HepG2 (cell line): ENCODE measurements around the gene TMEM204. TPM values are rescaled to one million over a fixed set of nuclear protein-coding genes. Genes with fewer than 3 reads are reported as not detected.

Experiments used
- ATAC-seq: fragments of 200-7000 bp; cut with Tn5 transposase; 3 replicates; pipeline ENCODE4 v1.9.1; 2020; ENCODE audit warnings: mild to moderate bottlenecking, moderate library complexity
- BruUV-seq: library from RNA; stranded (reverse); fragments of 400-500 nt; replicated peaks from 2 replicates; lab custom pipeline; 2021; lab: Mats Ljungman, UMichigan
- CTCF ChIA-PET: fragments of 300-600 bp; formaldehyde crosslinking; extraction: SDS; loops from one replicate; lab custom pipeline; 2021; ENCODE audit warnings: low total read pairs, inconsistent platforms, low intra/inter-chr PET ratio; lab: Yijun Ruan, JAX
- POLR2A ChIA-PET: fragments of 350-600 bp; sonication (Branson Sonifier 250); formaldehyde crosslinking; loops from one replicate; lab custom pipeline; 2020; ENCODE audit warnings: antibody characterized with exemption, inconsistent platforms; lab: Yijun Ruan, JAX
- DNase-seq: peaks from one replicate; pipeline ENCODE4 v3.0.0-alpha.2; 2015; ENCODE audit warnings: low spot score
- FAIRE-seq: peaks from 3 replicates; lab custom pipeline; 2011; peaks lifted over from hg19 to GRCh38; lab: Jason Lieb, UNC
- H2AFZ ChIP-seq: one replicate; pipeline ENCODE4 v1.6.1; 2011; ENCODE audit warnings: low read length, inconsistent platforms
- H3K27ac ChIP-seq: fragments of 300-600 bp; 3 replicates; pipeline ENCODE4 v1.8.0; 2011; ENCODE audit warnings: mixed run types, mild to moderate bottlenecking, mixed read lengths, low read length, inconsistent platforms; ENCODE audit not compliant: insufficient read depth; ENCODE audit errors: extremely low read length
- H3K27me3 ChIP-seq, 2 experiments: fragments of 200-600 bp in 1 of 2; 2 replicates in 1 of 2; 3 replicates in 1 of 2; pipeline versions ENCODE4 v1.6.0 to v1.8.0; 2011; ENCODE audit warnings: low read length in 2 of 2, mild to moderate bottlenecking in 2 of 2, moderate library complexity in 2 of 2, inconsistent platforms in 1 of 2; ENCODE audit not compliant: insufficient read depth in 2 of 2, control insufficient read depth in 1 of 2
- H3K36me3 ChIP-seq, 2 experiments: fragments of 200-600 bp in 1 of 2; replicated peaks in 1 of 2; 2 replicates in 1 of 2; 3 replicates in 1 of 2; pipeline versions ENCODE4 v1.5.1 to v1.8.0; 2011; ENCODE audit warnings: low read length in 2 of 2, inconsistent platforms in 1 of 2; ENCODE audit not compliant: insufficient read depth in 2 of 2, control insufficient read depth in 1 of 2
- H3K4me1 ChIP-seq: 2 replicates; pipeline ENCODE4 v1.5.1; 2012; ENCODE audit warnings: low read length, inconsistent platforms; ENCODE audit not compliant: insufficient read depth
- H3K4me2 ChIP-seq: 2 replicates; pipeline ENCODE4 v1.6.0; 2011; ENCODE audit warnings: low read depth, low read length, inconsistent platforms
- H3K4me3 ChIP-seq, 3 experiments: fragments of 200-600 bp in 1 of 3; sonication (generic), shearing (Covaris generic) in 1 of 3; replicated peaks in 1 of 3; 2 replicates each; pipeline ENCODE4 v1.5.1; 2011 to 2016; ENCODE audit warnings: low read length in 3 of 3, inconsistent platforms in 2 of 3, low read depth in 2 of 3, mild to moderate bottlenecking in 2 of 3, control low read depth in 1 of 3, mixed read lengths in 1 of 3; ENCODE audit not compliant: insufficient read depth in 1 of 3
- H3K79me2 ChIP-seq: one replicate; pipeline ENCODE4 v1.6.1; 2011; ENCODE audit warnings: low read length, inconsistent platforms; ENCODE audit not compliant: insufficient read depth
- H3K9ac ChIP-seq: 2 replicates; pipeline ENCODE4 v1.6.0; 2011; ENCODE audit warnings: mild to moderate bottlenecking, low read depth, low read length, inconsistent platforms; ENCODE audit not compliant: insufficient read depth
- H3K9me3 ChIP-seq: 2 replicates; pipeline ENCODE4 v1.5.1; 2012; ENCODE audit warnings: mild to moderate bottlenecking, low read length
- H4K20me1 ChIP-seq: 2 replicates; pipeline ENCODE4 v1.6.0; 2011; ENCODE audit warnings: inconsistent platforms, mild to moderate bottlenecking, low read length, moderate library complexity; ENCODE audit not compliant: insufficient read depth
- CEBPG ChIP-seq: IDR thresholded peaks from 2 replicates; pipeline ENCODE4 v1.6.1; 2016
- CENPT ChIP-seq: sonication (generic); formaldehyde crosslinking; IDR thresholded peaks from 2 replicates; pipeline ENCODE4 v1.8.0; 2022; ENCODE audit warnings: low read depth, mild to moderate bottlenecking, moderate library complexity, missing genetic modification reagents
- CTCF ChIP-seq: sonication (generic); formaldehyde crosslinking; IDR thresholded peaks from 2 replicates; pipeline ENCODE4 v1.5.0; 2020; ENCODE audit warnings: mild to moderate bottlenecking, missing genetic modification reagents, moderate library complexity
- ELF1 ChIP-seq: sonication (generic); formaldehyde crosslinking; IDR thresholded peaks from 2 replicates; pipeline ENCODE4 v1.4.0; 2020; ENCODE audit warnings: missing genetic modification reagents
- HNRNPL ChIP-seq: fragments of 200-400 bp; formaldehyde crosslinking; IDR thresholded peaks from 2 replicates; pipeline ENCODE4 v1.6.1; 2017; ENCODE audit warnings: mild to moderate bottlenecking, low read depth, low read length
- STAG1 ChIP-seq: sonication (generic); formaldehyde crosslinking; IDR thresholded peaks from 2 replicates; pipeline ENCODE4 v1.4.0; 2020; ENCODE audit warnings: missing genetic modification reagents
- ZBTB3 ChIP-seq: sonication (generic); formaldehyde crosslinking; IDR thresholded peaks from 2 replicates; pipeline ENCODE4 v1.4.0; 2020; ENCODE audit warnings: low read depth, mild to moderate bottlenecking, moderate library complexity, missing genetic modification reagents, borderline replicate concordance
- ZNF552 ChIP-seq: sonication (generic); formaldehyde crosslinking; IDR thresholded peaks from 2 replicates; pipeline ENCODE4 v1.9.0; 2022; ENCODE audit warnings: missing genetic modification reagents, mild to moderate bottlenecking, borderline replicate concordance
- WGBS: methylation state at CpG from one replicate; pipeline ENCODE4 v1.1.6; 2017; ENCODE audit warnings: low lambda C conversion rate; 5-methylcytosine and 5-hydroxymethylcytosine counted together
- in situ Hi-C: cut with HindIII; loops from 2 replicates; pipeline ENCODE4 v1.10.0; 2017; ENCODE audit warnings: low pct_unique_long_range_greater_than_20kb; ENCODE audit not compliant: extremely low pct_ligation_motif_present
- intact Hi-C: fragments of 100-400 bp; cut with micrococcal nuclease; formaldehyde crosslinking; loops from one replicate; pipeline ENCODE4 v1.10.0; 2022; ENCODE audit not compliant: unreplicated experiment
- polyA plus RNA-seq, 8 experiments: library from polyadenylated mRNA; depleted of rRNA in 3 of 8; stranded (reverse) in 7 of 8; unstranded in 1 of 8; fragments of >200 nt; fragmentation: Illumina TruSeq in 4 of 8; extraction: Trizol in 4 of 8; gene quantifications; 2 replicates each; pipeline versions ENCODE4 v1.2.1 to v1.2.3, GENCODE V29; 2011 to 2016; ENCODE audit warnings: low read depth in 4 of 8, missing spikeins in 1 of 8, mixed read lengths in 1 of 8; ENCODE audit not compliant: insufficient read depth in 1 of 8
- total RNA-seq, 5 experiments: library from RNA; depleted of rRNA; stranded (reverse); fragments of >200 nt; fragmentation: Illumina TruSeq; extraction: Trizol; gene quantifications; 2 replicates each; pipeline ENCODE4 v1.2.3, GENCODE V29; 2016; ENCODE audit warnings: low read depth in 1 of 5

The TMEM204 gene
- total and polyA plus RNA-seq, 2 of the 13 experiments (the other 11 are each of a cell fraction or from before 2014, with no cell fraction given), result not detected

DNA sequence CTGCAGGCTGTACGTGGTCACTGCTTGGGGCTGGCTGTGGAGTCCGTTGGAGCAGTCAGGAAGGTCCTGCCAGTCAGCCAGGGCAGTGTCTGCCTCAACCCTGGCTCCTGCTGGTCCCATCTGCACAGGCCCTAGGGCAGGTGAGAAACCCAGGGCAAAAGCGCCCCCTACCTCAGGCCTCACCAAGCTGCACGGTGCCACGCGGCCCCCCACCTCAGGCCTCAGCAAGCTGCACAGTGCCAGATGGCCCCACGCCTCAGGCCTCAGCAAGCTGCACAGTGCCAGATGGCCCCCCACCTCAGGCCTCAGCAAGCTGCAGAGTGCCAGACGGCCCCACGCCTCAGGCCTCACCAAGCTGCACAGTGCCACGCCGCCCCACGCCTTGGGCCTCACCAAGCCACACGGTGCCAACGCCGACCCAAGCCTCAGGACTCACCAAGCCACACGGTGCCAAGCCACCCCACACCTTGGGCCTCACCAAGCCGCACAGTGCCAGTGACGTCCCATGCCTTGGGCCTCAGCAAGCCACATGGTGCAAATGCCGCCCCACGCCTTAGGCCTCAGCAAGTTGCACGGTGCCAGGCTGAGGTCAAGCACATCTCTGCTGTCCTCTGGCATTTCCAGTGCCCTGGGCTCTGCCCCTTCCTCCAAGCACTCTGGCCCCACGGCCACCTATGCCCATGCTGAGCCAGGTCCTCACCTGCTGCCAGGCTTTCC is 5.5 kb downstream of the TMEM204 start:
- Histone ChIP-seq H3K4me3 (no peak overlapping the region), H3K27me3 (no peaks in the 10 kb centered on the region), H3K79me2 (no peaks in the 10 kb centered on the region), H3K36me3 (no peaks in the 10 kb centered on the region), H2AFZ (no peak overlapping the region), H3K4me1 (no peaks in the 10 kb centered on the region), H3K4me2 (no peak overlapping the region), H3K27ac (no peak overlapping the region), H3K9me3 (no peaks in the 10 kb centered on the region), H3K9ac (no peak overlapping the region), H4K20me1 (no peaks in the 10 kb centered on the region)
- intact Hi-C loops (no loop called here), in situ Hi-C loops (no loop called here)
- ChIA-PET POLR2A (no interaction called here), CTCF (no interaction called here)
- no TSS peak for BruUV-seq
- no peak for DNase-seq
- TF ChIP-seq ZNF552 (CRISPR knock-in tag) (no peak), HNRNPL (peak; percentile 44; the same call in 1 of the 2 replicates), CENPT (CRISPR knock-in tag) (no peak), CEBPG (CRISPR knock-in tag) (no peak), ZBTB3 (CRISPR knock-in tag) (no peak), STAG1 (peak; percentile 48), ELF1 (CRISPR knock-in tag) (no peak), CTCF (CRISPR knock-in tag) (peak; percentile 54)
- no peak for FAIRE-seq
- WGBS, result 87% methylated on average over 13 of the region's 22 CpGs
- peak; percentile 41 for ATAC-seq
